ENCODE results near the gene LRRC7. TPM values are rescaled to one million over a fixed set of nuclear protein-coding genes. Genes with fewer than 3 reads are reported as not detected.

LRRC7 gene
- total and polyA plus RNA-seq, 2 donors from 2014 or later, result 0.19 to 0.37 TPM

DNA sequence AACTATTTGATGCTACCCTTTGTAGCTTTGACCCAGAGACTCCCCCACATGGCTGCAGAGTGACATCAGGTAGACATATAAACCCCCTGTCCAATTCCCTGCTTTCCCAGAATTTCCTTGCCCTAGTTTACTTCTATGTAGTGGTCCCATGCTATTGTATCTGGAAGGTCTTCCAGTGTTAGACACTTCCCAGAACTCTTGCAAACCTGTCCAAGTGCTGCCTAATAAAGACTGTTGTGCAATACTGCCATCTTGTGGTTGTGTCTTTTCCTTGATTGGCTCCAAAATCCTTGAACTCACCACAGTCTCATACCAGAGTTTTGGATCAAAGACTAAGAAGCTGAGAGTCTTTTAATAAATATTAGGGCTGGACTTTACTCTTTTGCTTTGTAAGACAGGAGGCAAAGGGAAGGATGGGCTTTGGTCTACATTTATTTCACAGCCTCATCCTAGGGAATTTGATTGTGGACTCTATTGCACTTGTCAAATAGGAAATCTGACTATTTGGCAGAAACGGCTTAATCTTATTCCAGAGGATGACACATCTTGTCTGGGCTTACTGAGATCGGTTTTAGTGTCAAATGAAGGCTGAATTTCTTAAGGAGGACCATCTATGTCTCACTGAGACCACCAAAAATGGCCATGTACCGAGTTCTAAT is 169.9 kb downstream of the LRRC7 start:
- no peaks in the 10 kb centered on the region for H3K9me3 ChIP-seq (ENCODE audit: control insufficient read depth in 2 of 3, insufficient read depth in 1 of 3, low read length in 3 of 3)
- H3K4me1 ChIP-seq (ENCODE audit: control insufficient read depth in 2 of 3, insufficient read depth in 2 of 3, low read depth in 1 of 3, low read length in 3 of 3), result no peaks in the 10 kb centered on the region
- no peaks in the 10 kb centered on the region for H3K27me3 ChIP-seq (ENCODE audit: control insufficient read depth, insufficient read depth, low read length)
- TF ChIP-seq, protein P1, sequence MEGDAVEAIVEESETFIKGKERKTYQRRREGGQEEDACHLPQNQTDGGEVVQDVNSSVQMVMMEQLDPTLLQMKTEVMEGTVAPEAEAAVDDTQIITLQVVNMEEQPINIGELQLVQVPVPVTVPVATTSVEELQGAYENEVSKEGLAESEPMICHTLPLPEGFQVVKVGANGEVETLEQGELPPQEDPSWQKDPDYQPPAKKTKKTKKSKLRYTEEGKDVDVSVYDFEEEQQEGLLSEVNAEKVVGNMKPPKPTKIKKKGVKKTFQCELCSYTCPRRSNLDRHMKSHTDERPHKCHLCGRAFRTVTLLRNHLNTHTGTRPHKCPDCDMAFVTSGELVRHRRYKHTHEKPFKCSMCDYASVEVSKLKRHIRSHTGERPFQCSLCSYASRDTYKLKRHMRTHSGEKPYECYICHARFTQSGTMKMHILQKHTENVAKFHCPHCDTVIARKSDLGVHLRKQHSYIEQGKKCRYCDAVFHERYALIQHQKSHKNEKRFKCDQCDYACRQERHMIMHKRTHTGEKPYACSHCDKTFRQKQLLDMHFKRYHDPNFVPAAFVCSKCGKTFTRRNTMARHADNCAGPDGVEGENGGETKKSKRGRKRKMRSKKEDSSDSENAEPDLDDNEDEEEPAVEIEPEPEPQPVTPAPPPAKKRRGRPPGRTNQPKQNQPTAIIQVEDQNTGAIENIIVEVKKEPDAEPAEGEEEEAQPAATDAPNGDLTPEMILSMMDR (IDR thresholded peaks at IDR 0.05; ENCODE audit: borderline replicate concordance, extremely low read depth, insufficient read depth), result peak; percentile 55
- H3K36me3 ChIP-seq (ENCODE audit: control insufficient read depth in 2 of 3, insufficient read depth in 3 of 3, low read length in 3 of 3), result no peaks in the 10 kb centered on the region
- FAIRE-seq (no peak), DNase-seq (peak in 3 of 5 donors; percentile 24 to 79 (median 77))
- no peak overlapping the region for H3K9ac ChIP-seq (ENCODE audit: low read length in 3 of 3)
- H3K27ac ChIP-seq (ENCODE audit: low read depth in 2 of 2, low read length in 2 of 2), result no peak overlapping the region
- no peak overlapping the region for H3K4me3 ChIP-seq (ENCODE audit: low read length in 3 of 3)
- intact Hi-C loops (cut with DNase I), result no loop called here

DNA sequence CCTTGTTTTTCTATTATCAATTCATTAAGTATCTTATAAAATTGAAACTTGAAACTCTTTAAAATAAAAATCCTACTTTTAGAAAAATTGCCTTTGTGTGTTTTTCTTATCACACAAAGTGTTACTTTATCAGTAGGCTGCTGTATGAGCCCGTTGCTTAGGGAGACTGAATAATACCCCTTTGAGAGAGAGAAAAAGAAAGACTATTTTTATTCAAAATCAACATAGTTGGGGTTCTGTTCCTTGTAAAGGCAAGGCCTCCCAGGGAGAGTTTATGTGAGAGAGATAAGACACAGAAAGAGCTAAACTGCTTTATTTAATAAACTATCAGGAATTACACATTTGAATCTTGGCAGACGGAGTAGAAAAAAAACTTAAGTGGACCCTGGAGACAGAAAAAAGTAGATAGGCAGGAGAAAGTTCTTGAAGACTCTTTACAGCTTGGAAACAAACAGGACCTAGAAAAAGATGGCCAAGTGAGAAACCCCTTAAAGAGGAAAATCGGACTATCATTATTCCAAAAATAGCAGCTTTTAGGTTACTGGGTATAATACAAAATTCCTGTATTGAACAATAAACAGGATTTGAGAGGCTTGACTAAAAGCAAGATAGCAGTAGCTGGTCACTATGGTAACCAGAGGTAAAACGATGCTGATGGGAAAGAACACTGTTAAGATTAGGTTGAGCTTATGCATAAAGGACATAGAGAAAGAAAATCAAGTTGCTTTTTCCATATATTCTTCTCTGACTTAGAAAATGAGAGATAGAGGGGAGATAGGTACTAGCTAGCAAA is 170.9 kb downstream of the LRRC7 start:
- TF ChIP-seq, protein P1 (IDR thresholded peaks at IDR 0.05; ENCODE audit: borderline replicate concordance, extremely low read depth, insufficient read depth), result no peak
- no peaks in the 10 kb centered on the region for H3K9me3 ChIP-seq (ENCODE audit: control insufficient read depth in 2 of 3, insufficient read depth in 1 of 3, low read length in 3 of 3)
- no peak overlapping the region for H3K9ac ChIP-seq (ENCODE audit: low read length in 3 of 3)
- DNase-seq (peak in 1 of 5 donors; percentile 35), FAIRE-seq (no peak)
- H3K36me3 ChIP-seq (ENCODE audit: control insufficient read depth in 2 of 3, insufficient read depth in 3 of 3, low read length in 3 of 3), result no peaks in the 10 kb centered on the region
- H3K4me3 ChIP-seq (ENCODE audit: low read length in 3 of 3), result no peak overlapping the region
- H3K27me3 ChIP-seq (ENCODE audit: control insufficient read depth, insufficient read depth, low read length), result no peaks in the 10 kb centered on the region
- intact Hi-C loops (cut with DNase I), result no loop called here
- H3K4me1 ChIP-seq (ENCODE audit: control insufficient read depth in 2 of 3, insufficient read depth in 2 of 3, low read depth in 1 of 3, low read length in 3 of 3), result no peaks in the 10 kb centered on the region
- H3K27ac ChIP-seq (ENCODE audit: low read depth in 2 of 2, low read length in 2 of 2), result no peak overlapping the region

DNA sequence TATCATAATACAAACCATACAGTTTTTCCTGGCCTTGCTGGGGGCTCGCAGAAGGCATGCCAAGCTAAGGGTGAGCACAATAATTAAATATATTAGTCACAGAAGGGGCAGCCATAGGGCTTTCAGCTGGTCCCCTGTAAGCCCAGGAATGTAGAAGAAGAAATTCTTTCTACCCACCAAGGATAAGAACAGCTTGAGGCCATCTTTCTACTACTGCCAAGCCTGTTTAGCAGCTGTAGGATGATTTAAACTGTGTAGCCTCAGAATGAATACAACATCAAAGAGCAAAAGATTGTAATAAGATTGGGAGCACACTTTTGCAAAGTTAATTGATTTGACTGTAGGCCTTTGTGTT is 171.5 kb downstream of the LRRC7 start:
- peak in 2 of 5 donors; percentile 29 to 52 for DNase-seq
- Histone ChIP-seq H3K27ac (ENCODE audit: low read depth in 2 of 2, low read length in 2 of 2) (no peak overlapping the region), H3K36me3 (ENCODE audit: control insufficient read depth in 2 of 3, insufficient read depth in 3 of 3, low read length in 3 of 3) (no peaks in the 10 kb centered on the region), H3K4me1 (ENCODE audit: control insufficient read depth in 2 of 3, insufficient read depth in 2 of 3, low read depth in 1 of 3, low read length in 3 of 3) (no peaks in the 10 kb centered on the region), H3K4me3 (ENCODE audit: low read length in 3 of 3) (no peak overlapping the region), H3K27me3 (ENCODE audit: control insufficient read depth, insufficient read depth, low read length) (no peaks in the 10 kb centered on the region), H3K9me3 (ENCODE audit: control insufficient read depth in 2 of 3, insufficient read depth in 1 of 3, low read length in 3 of 3) (no peaks in the 10 kb centered on the region), H3K9ac (ENCODE audit: low read length in 3 of 3) (no peak overlapping the region)
- intact Hi-C loops (cut with DNase I), result no loop called here
- TF ChIP-seq, protein P1 (IDR thresholded peaks at IDR 0.05; ENCODE audit: borderline replicate concordance, extremely low read depth, insufficient read depth), result no peak
- no peak for FAIRE-seq
